ENCODE data around the gene EEF1G. TPM values are rescaled to one million over a fixed set of nuclear protein-coding genes. Genes with fewer than 3 reads are reported as not detected.
"Not testable (repeated sequence)": the region's sequence is repeated elsewhere in the genome, so short reads cannot be mapped to it uniquely, and the experiment has no call there.

The EEF1G gene
- total RNA-seq, 2 donors from 2014 or later = 898 to 1,016 TPM

DNA sequence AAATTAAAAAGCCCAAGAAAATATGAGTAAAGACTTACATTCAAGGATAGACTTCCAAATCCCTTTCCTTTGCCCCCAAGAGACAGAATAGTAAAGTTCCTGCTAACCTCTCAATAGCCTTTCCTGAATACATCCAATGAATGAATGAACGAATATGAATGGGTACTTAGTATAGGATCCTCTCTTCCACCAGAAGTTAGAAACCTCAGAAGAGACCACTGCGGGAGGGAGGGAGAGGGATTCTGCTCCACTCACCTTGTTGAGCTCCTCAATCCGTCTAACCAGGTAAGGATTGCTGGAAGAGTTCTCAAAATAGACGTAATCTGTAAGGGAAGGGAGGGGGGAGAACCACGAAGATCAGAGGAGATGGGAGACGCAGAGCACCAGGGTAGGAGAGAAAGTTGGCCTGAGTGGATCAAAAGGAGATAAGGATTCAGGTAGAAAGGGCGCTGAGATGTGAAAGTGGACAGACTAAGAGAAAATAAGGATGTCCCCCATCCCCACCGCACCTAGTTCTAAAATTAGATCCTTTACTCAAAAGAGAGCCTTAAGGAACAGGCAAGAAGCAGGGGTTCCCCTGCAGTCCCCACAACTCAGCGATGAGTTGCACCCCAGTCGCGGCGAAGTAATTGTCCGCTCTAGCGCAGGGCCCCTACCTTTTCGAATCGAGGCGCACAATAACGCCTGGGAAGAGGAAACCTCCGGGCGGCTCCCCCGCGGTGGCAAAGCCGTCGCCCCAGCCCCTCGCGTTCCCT lies 26.9 kb upstream of the EEF1G start:
- Mint-ChIP-seq H3K27ac (peak overlapping the region; percentile 89 to 90), H3K36me3 (peaks cover 46% of the 10 kb centered on the region), H3K4me3 (peak overlapping the region; percentile 91), H3K4me1 (ENCODE audit: low read depth in 2 of 2) (peaks cover 53 to 56% of the 10 kb centered on the region in 2 donors), H3K9me3 (no peaks in the 10 kb centered on the region), H3K27me3 (no peaks in the 10 kb centered on the region)
- ATAC-seq (no peak), DNase-seq (ENCODE audit: low spot score) (no peak)

DNA sequence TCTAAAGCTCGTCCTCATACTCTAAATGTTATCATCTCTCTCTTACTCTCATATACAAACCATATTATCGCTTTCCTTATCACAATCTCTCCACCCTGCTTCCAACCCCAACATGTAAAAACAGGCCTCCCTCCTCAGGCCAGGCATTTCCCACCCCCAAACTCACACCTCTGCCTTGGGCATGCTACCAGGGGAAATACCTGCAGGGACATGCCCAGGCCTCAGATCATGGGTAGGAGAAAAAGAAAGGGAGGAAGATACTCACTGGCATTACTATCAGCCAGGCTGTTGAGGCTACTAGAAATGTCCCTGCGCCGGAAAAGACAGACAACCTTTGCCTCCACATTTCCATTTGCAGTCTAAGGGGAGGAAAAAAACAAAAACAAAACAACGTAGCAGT lies 26.2 kb upstream of the EEF1G start:
- Mint-ChIP-seq H3K9me3 (no peaks in the 10 kb centered on the region), H3K4me1 (ENCODE audit: low read depth in 2 of 2) (peaks cover 50 to 56% of the 10 kb centered on the region in 2 donors), H3K4me3 (peak overlapping the region; percentile 91), H3K27me3 (no peaks in the 10 kb centered on the region), H3K36me3 (peaks cover 46% of the 10 kb centered on the region), H3K27ac (peak overlapping the region; percentile 89 to 90)
- peak; percentile 72 for DNase-seq (ENCODE audit: low spot score)
- ATAC-seq = no peak

DNA sequence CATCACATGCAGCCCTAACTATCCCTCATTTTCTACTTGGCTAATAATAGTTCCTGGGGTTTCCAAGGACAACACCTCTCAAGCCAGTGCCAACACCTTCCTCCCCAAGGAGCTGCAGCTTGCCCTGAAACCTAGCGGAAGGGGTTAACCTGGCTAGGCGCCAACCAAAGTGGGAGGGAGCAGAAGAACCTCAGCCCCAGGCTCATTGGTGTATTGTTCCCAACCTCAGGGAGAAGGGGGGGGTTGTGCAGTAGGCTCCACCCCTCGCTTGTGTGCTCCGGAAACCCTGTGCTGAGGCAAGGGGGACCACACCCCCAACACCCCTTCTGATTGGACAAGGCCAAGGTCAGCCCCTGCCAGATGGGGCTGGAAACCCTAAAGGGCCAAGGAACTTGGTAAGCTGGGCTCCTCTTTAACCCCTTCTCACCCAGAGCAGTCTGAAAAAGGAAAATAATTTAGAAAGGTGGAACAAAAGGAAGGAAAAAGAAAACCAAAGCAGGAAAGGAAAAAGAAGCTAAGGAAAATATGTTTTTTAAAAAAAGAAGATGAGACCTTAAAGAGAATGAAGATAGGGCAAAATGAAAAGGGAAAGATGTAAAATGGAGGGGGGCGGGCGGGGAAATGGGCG lies 25.5 kb upstream of the EEF1G start:
- H3K4me1 Mint-ChIP-seq (ENCODE audit: low read depth in 2 of 2) = peaks cover 50 to 61% of the 10 kb centered on the region in 2 donors
- H3K27me3 Mint-ChIP-seq = no peaks in the 10 kb centered on the region
- DNase-seq (ENCODE audit: low spot score) (peak; percentile 98), ATAC-seq (peak; percentile 87 to 89)
- peaks cover 52% of the 10 kb centered on the region for H3K36me3 Mint-ChIP-seq
- no peaks in the 10 kb centered on the region for H3K9me3 Mint-ChIP-seq
- peak overlapping the region; percentile 89 to 90 for H3K27ac Mint-ChIP-seq
- peak overlapping the region; percentile 91 for H3K4me3 Mint-ChIP-seq

- H3K4me1 Mint-ChIP-seq (ENCODE audit: low read depth in 2 of 2) = peaks cover 52 to 75% of the 10 kb centered on the region in 2 donors
- H3K4me3 Mint-ChIP-seq = no peak overlapping the region
- DNase-seq (ENCODE audit: low spot score) = no peak
Measured at GRCh38 chr11:62595124-62595523, 21.4 kb upstream of the EEF1G start.

DNA sequence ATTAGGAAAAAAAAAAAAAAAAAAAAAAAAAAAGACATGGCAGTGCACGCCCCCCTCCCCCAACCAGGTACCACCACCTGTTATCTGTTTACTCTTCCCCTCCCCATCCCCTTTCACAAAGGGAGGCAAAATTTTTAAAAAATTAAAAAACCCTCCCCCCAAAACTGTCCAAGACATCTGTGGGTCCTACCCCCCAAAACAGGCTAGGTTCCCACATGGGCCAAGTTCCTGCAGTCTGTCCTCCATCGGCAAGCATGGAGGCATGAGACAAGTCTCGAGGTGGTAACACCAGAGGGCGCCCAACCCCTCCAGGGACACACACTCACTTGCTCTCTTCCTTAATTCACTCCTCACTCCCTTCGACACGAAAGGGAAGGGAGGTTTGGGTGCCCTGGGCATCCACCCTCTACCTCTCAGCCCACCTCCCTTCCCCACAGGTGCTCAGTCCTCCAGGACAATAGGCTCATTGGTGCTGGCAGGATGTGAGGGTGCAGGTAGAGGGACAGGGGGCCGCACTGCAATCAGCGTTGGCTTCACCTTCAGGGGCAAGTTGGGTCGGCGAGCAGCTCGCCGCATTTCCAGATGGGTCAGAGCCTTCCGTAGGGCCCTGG lies 19.8 kb upstream of the EEF1G start:
- no peak for ATAC-seq
- H3K36me3 Mint-ChIP-seq = peaks cover 27% of the 10 kb centered on the region
- DNase-seq (ENCODE audit: low spot score) = peak; percentile 73
- H3K27me3 Mint-ChIP-seq = no peaks in the 10 kb centered on the region
- no peaks in the 10 kb centered on the region for H3K9me3 Mint-ChIP-seq
- peak overlapping the region; percentile 94 to 96 for H3K27ac Mint-ChIP-seq
- peaks cover 36 to 59% of the 10 kb centered on the region in 2 donors for H3K4me1 Mint-ChIP-seq (ENCODE audit: low read depth in 2 of 2)
- H3K4me3 Mint-ChIP-seq = peak overlapping the region; percentile 77

More at GRCh38 chr11:62595124-62595523, 21.4 kb upstream of the EEF1G start:
- Mint-ChIP-seq H3K27me3 (no peaks in the 10 kb centered on the region), H3K27ac (peak overlapping the region in 1 of 2 donors; percentile 96), H3K36me3 (peaks cover 43% of the 10 kb centered on the region), H3K9me3 (no peaks in the 10 kb centered on the region)
- ATAC-seq = no peak

DNA sequence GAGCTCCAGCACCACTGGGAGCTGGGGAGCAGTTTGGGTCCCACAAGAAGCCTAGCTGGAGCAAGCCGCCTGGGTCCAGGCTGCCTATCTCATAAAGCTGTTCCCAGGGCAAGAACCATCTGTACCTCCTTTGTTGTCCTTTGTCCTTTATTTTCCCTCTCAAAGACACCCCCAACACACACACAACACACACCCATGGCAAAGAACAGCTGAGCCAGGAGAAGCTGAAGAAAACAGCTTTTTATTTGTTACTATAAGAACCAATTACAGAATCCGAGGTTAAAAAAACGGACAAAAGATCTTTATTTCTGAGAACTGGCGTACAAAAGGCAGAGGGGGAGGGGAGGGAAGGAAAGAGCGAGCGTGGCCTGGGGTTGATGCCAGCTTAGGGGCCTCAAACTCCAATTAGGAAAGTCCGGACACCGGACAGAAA lies 19.3 kb upstream of the EEF1G start:
- Mint-ChIP-seq H3K4me3 (peak overlapping the region; percentile 98), H3K36me3 (peaks cover 23% of the 10 kb centered on the region), H3K27me3 (no peaks in the 10 kb centered on the region), H3K27ac (peak overlapping the region; percentile 94 to 96), H3K9me3 (no peaks in the 10 kb centered on the region), H3K4me1 (ENCODE audit: low read depth in 2 of 2) (peaks cover 30 to 53% of the 10 kb centered on the region in 2 donors)
- no peak for ATAC-seq
- no peak for DNase-seq (ENCODE audit: low spot score)

DNA sequence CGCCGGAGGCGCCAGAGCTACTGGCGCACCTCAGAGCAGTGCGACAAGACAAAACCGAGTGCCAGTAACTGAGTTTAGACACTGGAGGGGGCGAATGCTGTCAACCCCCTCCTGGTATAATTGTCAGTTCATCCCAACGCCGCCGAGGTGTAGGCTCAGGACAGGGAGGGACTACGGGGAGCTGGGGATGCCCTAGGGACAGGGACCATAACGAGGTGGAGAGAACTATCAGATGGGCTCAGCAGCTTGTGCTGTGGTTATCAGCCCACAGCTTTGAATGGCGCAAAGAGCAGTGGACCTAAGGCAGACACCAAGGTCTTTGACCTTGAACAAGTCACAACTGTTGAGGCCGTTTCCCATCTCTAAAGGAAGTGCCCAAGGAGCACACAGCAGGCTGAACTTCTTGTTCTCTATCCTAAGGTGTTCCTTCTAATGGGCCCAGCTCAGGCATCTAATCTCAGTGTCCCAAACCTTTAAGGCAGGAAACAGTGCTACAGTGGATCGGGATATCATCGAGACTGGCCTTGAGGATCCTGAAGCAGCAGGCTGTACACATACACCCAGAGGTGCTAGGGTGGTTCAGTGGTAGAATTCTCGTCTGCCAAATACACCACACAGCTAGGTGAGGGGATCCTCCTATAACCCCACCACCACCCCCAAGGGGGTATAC lies 18.6 kb upstream of the EEF1G start:
- Mint-ChIP-seq H3K4me3 (peak overlapping the region; percentile 98), H3K36me3 (peaks cover 16% of the 10 kb centered on the region), H3K27me3 (no peaks in the 10 kb centered on the region), H3K9me3 (no peaks in the 10 kb centered on the region), H3K4me1 (ENCODE audit: low read depth in 2 of 2) (peaks cover 24 to 46% of the 10 kb centered on the region in 2 donors), H3K27ac (peak overlapping the region; percentile 94 to 96)
- DNase-seq (ENCODE audit: low spot score) (no peak), ATAC-seq (no peak)

DNA sequence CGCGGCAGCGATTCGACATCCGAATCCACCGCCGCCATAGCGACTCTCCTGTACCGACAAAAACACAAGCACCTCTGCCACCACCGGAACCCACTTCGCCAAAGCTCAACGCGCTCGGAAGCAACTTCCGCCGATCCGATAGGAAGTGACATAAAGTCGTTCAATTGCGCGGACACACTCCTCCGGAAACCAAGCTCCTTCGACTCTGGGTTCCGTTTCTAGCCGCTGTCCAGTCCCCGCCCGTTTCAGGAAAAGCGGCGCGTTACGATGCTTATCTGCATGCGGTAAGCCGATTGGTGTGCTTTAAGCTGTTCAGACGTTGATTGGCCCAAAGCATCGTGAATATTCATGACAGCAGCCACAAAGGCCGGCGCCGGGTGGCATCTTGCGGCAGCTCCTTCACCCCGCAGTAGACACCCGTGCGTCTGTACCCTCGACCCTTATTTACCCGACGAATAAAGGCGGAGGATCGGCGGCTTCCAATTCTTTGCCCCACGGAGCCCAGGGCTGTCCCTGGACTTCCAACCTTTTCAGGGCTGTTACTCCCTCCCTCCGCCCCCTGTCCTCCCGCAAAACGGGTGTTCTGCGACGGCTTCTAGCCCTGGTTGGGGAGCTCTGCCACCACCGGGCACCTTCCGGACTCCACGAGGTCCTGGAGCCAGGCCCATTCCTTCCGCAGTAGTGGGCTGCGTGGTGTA lies 17.9 kb upstream of the EEF1G start, which contains the start of gene TUT1:
TUT1 (minus strand) TSS at position 76 of the 698 bp plus-strand sequence; CDS start at position 38, 38 bp downstream.
- Mint-ChIP-seq H3K36me3 (peaks cover 13% of the 10 kb centered on the region), H3K27ac (peak within 1 kb of the TSS; percentile 94 to 96), H3K4me1 (ENCODE audit: low read depth in 2 of 2) (peaks cover 21 to 42% of the 10 kb centered on the region in 2 donors), H3K9me3 (no peaks in the 10 kb centered on the region), H3K4me3 (peak within 1 kb of the TSS; percentile 98), H3K27me3 (no peaks in the 10 kb centered on the region)
- ATAC-seq (peak; percentile 96), DNase-seq (ENCODE audit: low spot score) (peak; percentile 97)

GRCh38 chr11:62588966-62589637 lies 15.4 kb upstream of the EEF1G start:
- H3K27me3 Mint-ChIP-seq = no peaks in the 10 kb centered on the region
- peaks cover 21 to 35% of the 10 kb centered on the region in 2 donors for H3K4me1 Mint-ChIP-seq (ENCODE audit: low read depth in 2 of 2)
- H3K4me3 Mint-ChIP-seq = peak overlapping the region; percentile 98
- DNase-seq (ENCODE audit: low spot score) = no peak
- no peak for ATAC-seq
- H3K27ac Mint-ChIP-seq = peak overlapping the region in 1 of 2 donors; percentile 94
- H3K36me3 Mint-ChIP-seq = peaks cover 7% of the 10 kb centered on the region
- no peaks in the 10 kb centered on the region for H3K9me3 Mint-ChIP-seq

DNA sequence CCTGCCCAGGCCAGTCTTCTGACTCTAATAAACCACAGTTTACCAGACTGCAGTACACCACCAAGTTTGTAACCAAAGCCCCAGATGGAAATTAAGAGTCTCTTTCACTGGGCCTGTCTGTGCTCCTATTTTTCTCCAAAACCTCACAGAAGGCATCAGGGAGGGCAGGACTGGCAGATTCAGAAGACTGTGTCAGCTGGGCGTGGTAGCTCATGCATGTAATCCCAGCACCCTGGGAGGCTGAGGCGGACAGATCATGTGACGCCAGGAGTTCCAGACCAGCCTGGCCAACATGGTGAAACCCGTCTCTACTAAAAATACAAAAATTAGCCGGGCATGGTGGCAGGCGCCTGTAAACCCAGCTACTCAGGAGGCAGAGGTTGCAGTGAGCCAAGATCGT lies 11.7 kb upstream of the EEF1G start:
- H3K9me3 Mint-ChIP-seq; H3K36me3 Mint-ChIP-seq; H3K27ac Mint-ChIP-seq; DNase-seq (ENCODE audit: low spot score); H3K4me3 Mint-ChIP-seq; H3K27me3 Mint-ChIP-seq; ATAC-seq; H3K4me1 Mint-ChIP-seq (ENCODE audit: low read depth in 2 of 2): not testable (repeated sequence)

GRCh38 chr11:62581735-62582134 lies 8.0 kb upstream of the EEF1G start:
- not testable (repeated sequence) for H3K4me1 Mint-ChIP-seq (ENCODE audit: low read depth in 2 of 2); H3K4me3 Mint-ChIP-seq; H3K27ac Mint-ChIP-seq; H3K9me3 Mint-ChIP-seq; H3K27me3 Mint-ChIP-seq; ATAC-seq; DNase-seq (ENCODE audit: low spot score)
- peaks cover 12% of the 10 kb centered on the region for H3K36me3 Mint-ChIP-seq

DNA sequence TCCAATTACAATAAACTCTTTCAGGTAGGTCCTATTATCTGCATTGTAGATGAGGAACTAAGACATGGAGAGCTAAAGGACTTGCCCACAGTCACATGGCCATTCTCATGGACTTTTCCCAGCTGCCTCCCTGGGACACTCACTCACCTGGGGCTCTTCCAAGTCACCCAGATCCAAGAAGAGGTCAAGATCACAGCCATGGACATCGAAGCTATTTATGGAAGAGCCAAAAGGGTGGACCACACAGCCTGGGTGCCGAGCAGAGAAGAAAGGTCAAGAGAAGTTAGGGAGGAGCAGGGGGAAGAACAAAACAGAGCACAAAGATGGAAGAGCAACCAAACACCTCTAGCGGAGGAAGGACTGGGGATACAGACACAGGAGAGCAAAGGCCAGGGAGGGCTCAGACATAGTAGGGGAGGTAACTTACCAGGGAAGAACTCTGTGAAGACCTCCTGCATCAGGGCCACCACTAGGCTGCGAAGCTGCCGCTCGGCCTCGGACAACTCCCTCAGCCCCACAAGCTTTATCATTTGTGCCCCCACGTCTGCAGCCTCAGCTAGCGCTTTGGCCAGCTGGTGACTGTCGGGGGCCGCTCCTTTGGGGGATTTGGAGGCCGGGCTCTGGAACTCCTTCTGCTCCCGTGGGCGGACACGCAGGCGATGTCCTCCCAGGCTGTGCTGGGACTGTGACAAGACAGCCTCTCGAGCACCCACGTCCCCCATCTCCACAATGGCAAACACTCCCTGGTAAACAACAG lies 7.4 kb upstream of the EEF1G start:
- no peak overlapping the region for H3K4me3 Mint-ChIP-seq
- DNase-seq (ENCODE audit: low spot score) (no peak), ATAC-seq (no peak)
- H3K4me1 Mint-ChIP-seq (ENCODE audit: low read depth in 2 of 2) = no peaks in the 10 kb centered on the region
- no peaks in the 10 kb centered on the region for H3K9me3 Mint-ChIP-seq
- no peaks in the 10 kb centered on the region for H3K27me3 Mint-ChIP-seq
- H3K36me3 Mint-ChIP-seq = peaks cover 12% of the 10 kb centered on the region
- H3K27ac Mint-ChIP-seq = no peak overlapping the region
